Astrocyte (in vitro differentiated cells and primary cell): Measurements from ENCODE around the gene PKHD1. TPM values are rescaled to one million over a fixed set of nuclear protein-coding genes. Genes with fewer than 3 reads are reported as not detected.

ENCODE experiments used
- DNase-seq: peaks from one replicate; pipeline ENCODE4 v3.0.0-alpha.2; 2010; ENCODE audit warnings: low read depth
- FAIRE-seq: peaks from 2 replicates; lab custom pipeline; 2011; peaks lifted over from hg19 to GRCh38; lab: Jason Lieb, UNC
- H2AFZ ChIP-seq: 2 replicates; pipeline ENCODE4 v1.6.0; 2012; ENCODE audit warnings: low read depth, low read length, inconsistent platforms
- H3K27ac ChIP-seq: 2 replicates; pipeline ENCODE4 v1.5.1; 2011; ENCODE audit warnings: low read depth, low read length, inconsistent platforms
- H3K27me3 ChIP-seq: 2 replicates; pipeline ENCODE4 v1.6.0; 2011; ENCODE audit warnings: low read length, inconsistent platforms; ENCODE audit not compliant: insufficient read depth
- H3K36me3 ChIP-seq: 2 replicates; pipeline ENCODE4 v1.5.1; 2011; ENCODE audit warnings: low read length, inconsistent platforms; ENCODE audit not compliant: insufficient read depth
- H3K4me1 ChIP-seq: 2 replicates; pipeline ENCODE4 v1.5.1; 2011; ENCODE audit warnings: low read length, inconsistent platforms; ENCODE audit not compliant: insufficient read depth
- H3K4me2 ChIP-seq: 2 replicates; pipeline ENCODE4 v1.6.0; 2012; ENCODE audit warnings: low read length, inconsistent platforms
- H3K4me3 ChIP-seq: 2 replicates; pipeline ENCODE4 v1.5.1; 2011; ENCODE audit warnings: low read depth, mild to moderate bottlenecking, low read length, inconsistent platforms; ENCODE audit not compliant: insufficient read depth
- H3K79me2 ChIP-seq: 2 replicates; pipeline ENCODE4 v1.6.0; 2012; ENCODE audit warnings: mild to moderate bottlenecking, low read length, inconsistent platforms; ENCODE audit not compliant: insufficient read depth
- H3K9ac ChIP-seq: 2 replicates; pipeline ENCODE4 v1.6.0; 2012; ENCODE audit warnings: mild to moderate bottlenecking, low read length, inconsistent platforms
- H3K9me3 ChIP-seq: 2 replicates; pipeline ENCODE4 v1.5.1; 2012; ENCODE audit warnings: low read depth, mild to moderate bottlenecking, low read length, inconsistent platforms; ENCODE audit not compliant: insufficient read depth
- H4K20me1 ChIP-seq: 2 replicates; pipeline ENCODE4 v1.6.0; 2012; ENCODE audit warnings: low read length, inconsistent platforms; ENCODE audit not compliant: insufficient read depth
- H3K27ac Mint-ChIP-seq: one replicate; pipeline ENCODE4 v1.8.0; 2021; ENCODE audit warnings: mild to moderate bottlenecking, mixed read lengths; ENCODE audit not compliant: unreplicated experiment
- H3K27me3 Mint-ChIP-seq: one replicate; pipeline ENCODE4 v1.8.0; 2021; ENCODE audit warnings: low read depth, mixed read lengths; ENCODE audit not compliant: unreplicated experiment
- H3K36me3 Mint-ChIP-seq: one replicate; pipeline ENCODE4 v1.8.0; 2021; ENCODE audit warnings: low read depth, mixed read lengths; ENCODE audit not compliant: unreplicated experiment
- H3K4me1 Mint-ChIP-seq: one replicate; pipeline ENCODE4 v1.8.0; 2021; ENCODE audit warnings: low read depth, mixed read lengths; ENCODE audit not compliant: unreplicated experiment
- H3K4me3 Mint-ChIP-seq: one replicate; pipeline ENCODE4 v1.8.0; 2021; ENCODE audit warnings: mild to moderate bottlenecking, moderate library complexity, mixed read lengths; ENCODE audit not compliant: unreplicated experiment
- H3K9me3 Mint-ChIP-seq: one replicate; pipeline ENCODE4 v1.8.0; 2021; ENCODE audit warnings: mild to moderate bottlenecking, mixed read lengths; ENCODE audit not compliant: unreplicated experiment
- EZH2 ChIP-seq: IDR thresholded peaks from 2 replicates; pipeline ENCODE4 v1.6.1; 2012; ENCODE audit warnings: mild to moderate bottlenecking, low read length, inconsistent platforms; ENCODE audit not compliant: insufficient read depth
- total RNA-seq: library from RNA; stranded (reverse); gene quantifications from 2 replicates; pipeline ENCODE4 v1.2.1, GENCODE V29; 2021
- TF ChIP-seq, protein P1 (sequence below): IDR thresholded peaks from 2 replicates; pipeline ENCODE4 v1.5.1; 2011; ENCODE audit warnings: low read depth, mild to moderate bottlenecking, inconsistent platforms, low read length, moderate library complexity; ENCODE audit not compliant: insufficient read depth

PKHD1 gene
- total RNA-seq, 1 donor from 2014 or later = 0.16 TPM

DNA sequence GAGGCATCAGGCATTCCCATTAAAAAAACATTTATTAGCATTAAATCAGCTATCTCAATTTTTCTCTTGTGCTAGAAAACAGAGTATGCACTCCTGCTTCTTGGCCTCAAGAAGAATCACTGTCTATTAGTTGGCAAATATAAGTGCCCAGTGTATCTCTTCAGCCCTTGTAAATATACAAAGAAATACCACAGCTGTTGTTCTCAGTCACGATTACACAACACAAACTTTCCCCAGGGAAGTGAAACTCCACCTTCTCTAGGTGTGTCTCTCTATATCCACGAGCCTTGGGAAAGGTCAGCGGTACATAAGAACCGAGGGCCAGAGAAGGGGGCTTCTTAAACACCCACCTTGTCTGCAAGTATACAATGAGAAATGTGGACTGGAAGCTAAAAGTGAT lies 194.7 kb downstream of the PKHD1 start:
- TF ChIP-seq EZH2 = no peak
- TF ChIP-seq, protein P1, sequence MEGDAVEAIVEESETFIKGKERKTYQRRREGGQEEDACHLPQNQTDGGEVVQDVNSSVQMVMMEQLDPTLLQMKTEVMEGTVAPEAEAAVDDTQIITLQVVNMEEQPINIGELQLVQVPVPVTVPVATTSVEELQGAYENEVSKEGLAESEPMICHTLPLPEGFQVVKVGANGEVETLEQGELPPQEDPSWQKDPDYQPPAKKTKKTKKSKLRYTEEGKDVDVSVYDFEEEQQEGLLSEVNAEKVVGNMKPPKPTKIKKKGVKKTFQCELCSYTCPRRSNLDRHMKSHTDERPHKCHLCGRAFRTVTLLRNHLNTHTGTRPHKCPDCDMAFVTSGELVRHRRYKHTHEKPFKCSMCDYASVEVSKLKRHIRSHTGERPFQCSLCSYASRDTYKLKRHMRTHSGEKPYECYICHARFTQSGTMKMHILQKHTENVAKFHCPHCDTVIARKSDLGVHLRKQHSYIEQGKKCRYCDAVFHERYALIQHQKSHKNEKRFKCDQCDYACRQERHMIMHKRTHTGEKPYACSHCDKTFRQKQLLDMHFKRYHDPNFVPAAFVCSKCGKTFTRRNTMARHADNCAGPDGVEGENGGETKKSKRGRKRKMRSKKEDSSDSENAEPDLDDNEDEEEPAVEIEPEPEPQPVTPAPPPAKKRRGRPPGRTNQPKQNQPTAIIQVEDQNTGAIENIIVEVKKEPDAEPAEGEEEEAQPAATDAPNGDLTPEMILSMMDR = no peak
- no peaks in the 10 kb centered on the region for H3K9me3 Mint-ChIP-seq

DNA sequence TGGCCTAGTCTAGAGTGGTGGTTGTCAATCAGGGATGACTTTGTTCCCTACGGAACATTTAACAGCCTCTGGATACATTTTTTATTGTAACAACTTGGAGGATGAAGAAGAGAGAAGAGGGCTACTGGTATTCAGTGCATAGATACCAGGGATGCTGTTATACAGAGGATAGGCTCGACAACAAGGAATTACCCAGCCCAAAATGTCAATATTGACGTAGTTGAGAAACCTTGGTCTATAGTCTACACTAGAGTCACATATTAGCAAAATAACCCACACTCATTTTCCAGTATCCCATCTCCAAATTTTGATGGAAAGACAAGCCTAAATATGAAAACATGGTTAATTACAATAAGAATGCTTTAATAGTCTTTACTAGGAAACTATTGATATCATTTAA lies 195.1 kb downstream of the PKHD1 start:
- FAIRE-seq = no peak

More for the DNA sequence above, 194.7 kb downstream of the PKHD1 start:
- H3K27ac ChIP-seq = no peak overlapping the region
- no peaks in the 10 kb centered on the region for H3K4me1 ChIP-seq
- H3K79me2 ChIP-seq = no peaks in the 10 kb centered on the region
- Mint-ChIP-seq H3K4me3 (no peak overlapping the region), H3K27ac (no peak overlapping the region), H3K36me3 (no peaks in the 10 kb centered on the region), H3K27me3 (peaks cover 7% of the 10 kb centered on the region), H3K4me1 (peaks cover 3% of the 10 kb centered on the region)
- H2AFZ ChIP-seq = no peak overlapping the region
- DNase-seq = no peak
- H3K9me3 ChIP-seq = no peaks in the 10 kb centered on the region
- no peak overlapping the region for H3K4me3 ChIP-seq
- no peak overlapping the region for H3K4me2 ChIP-seq
- no peak for FAIRE-seq
- no peaks in the 10 kb centered on the region for H4K20me1 ChIP-seq
- no peaks in the 10 kb centered on the region for H3K36me3 ChIP-seq
- H3K27me3 ChIP-seq = no peaks in the 10 kb centered on the region
- H3K9ac ChIP-seq = no peak overlapping the region

DNA sequence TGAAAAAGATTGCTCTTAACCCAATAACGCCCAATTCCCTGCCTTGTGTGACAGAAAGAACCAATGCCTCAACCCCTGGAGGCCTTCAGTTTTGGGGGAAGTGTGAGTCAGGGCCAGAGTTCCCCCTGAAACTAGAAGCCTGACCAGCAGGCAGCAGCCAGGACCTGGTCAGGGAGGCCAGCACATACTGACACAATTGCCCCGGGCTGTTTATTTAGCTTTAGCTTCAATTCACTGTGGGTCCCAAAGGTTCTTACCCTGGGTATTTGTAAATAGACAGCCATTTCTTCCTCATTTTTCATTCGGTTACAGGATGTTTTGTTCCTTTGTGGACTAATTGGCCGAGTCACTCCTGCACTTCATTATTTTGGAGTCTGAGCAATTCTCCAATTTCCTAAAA lies 195.6 kb downstream of the PKHD1 start:
- no peak overlapping the region for H2AFZ ChIP-seq
- DNase-seq (no peak), FAIRE-seq (no peak)
- no peaks in the 10 kb centered on the region for H3K36me3 ChIP-seq
- H3K4me3 ChIP-seq = no peak overlapping the region
- no peaks in the 10 kb centered on the region for H3K4me1 ChIP-seq
- no peaks in the 10 kb centered on the region for H3K79me2 ChIP-seq
- no peaks in the 10 kb centered on the region for H3K27me3 ChIP-seq
- H3K9ac ChIP-seq = no peak overlapping the region
- no peak overlapping the region for H3K27ac ChIP-seq
- peaks cover 3% of the 10 kb centered on the region for H3K4me1 Mint-ChIP-seq
- no peaks in the 10 kb centered on the region for H3K36me3 Mint-ChIP-seq
- TF ChIP-seq, protein P1 = no peak
- no peak for TF ChIP-seq EZH2
- H4K20me1 ChIP-seq = no peaks in the 10 kb centered on the region
- no peak overlapping the region for H3K4me3 Mint-ChIP-seq
- H3K27ac Mint-ChIP-seq = no peak overlapping the region
- H3K4me2 ChIP-seq = no peak overlapping the region
- no peaks in the 10 kb centered on the region for H3K9me3 Mint-ChIP-seq
- H3K9me3 ChIP-seq = no peaks in the 10 kb centered on the region
- peaks cover 7% of the 10 kb centered on the region for H3K27me3 Mint-ChIP-seq

More for the DNA sequence above, 195.1 kb downstream of the PKHD1 start:
- Histone ChIP-seq H3K4me3 (no peak overlapping the region), H3K9me3 (no peaks in the 10 kb centered on the region), H3K4me2 (no peak overlapping the region), H3K79me2 (no peaks in the 10 kb centered on the region), H3K27me3 (no peaks in the 10 kb centered on the region), H4K20me1 (no peaks in the 10 kb centered on the region), H3K9ac (no peak overlapping the region), H3K36me3 (no peaks in the 10 kb centered on the region), H3K27ac (no peak overlapping the region), H3K4me1 (no peaks in the 10 kb centered on the region), H2AFZ (no peak overlapping the region)
- Mint-ChIP-seq H3K27ac (no peak overlapping the region), H3K9me3 (no peaks in the 10 kb centered on the region), H3K27me3 (peaks cover 7% of the 10 kb centered on the region), H3K36me3 (no peaks in the 10 kb centered on the region), H3K4me1 (peaks cover 3% of the 10 kb centered on the region), H3K4me3 (no peak overlapping the region)
- DNase-seq = no peak
- TF ChIP-seq EZH2 = no peak
- TF ChIP-seq, protein P1 = no peak
